SK-N-SH treated with all-trans-retinoic acid at 6 μM for 48 hours (cell line): ENCODE data around the gene CDH9.

ENCODE experiments used
- ATAC-seq: fragments of 200-7000 bp; cut with Tn5 transposase; 3 replicates; pipeline ENCODE4 v1.9.1; 2020; ENCODE audit warnings: mild to moderate bottlenecking, moderate library complexity
- ARNTL ChIP-seq: fragments of 450-650 bp; formaldehyde crosslinking; IDR thresholded peaks from 2 replicates; pipeline ENCODE4 v1.5.0; 2020; ENCODE audit warnings: low read depth, mild to moderate bottlenecking, moderate library complexity, borderline replicate concordance
- CREB5 ChIP-seq: fragments of 250-450 bp; sonication (Bioruptor Pico); IDR thresholded peaks from 2 replicates; pipeline ENCODE4 v1.5.1; 2020; ENCODE audit warnings: low read depth, mild to moderate bottlenecking, moderate library complexity
- CSRNP3 ChIP-seq: fragments of 250-450 bp; sonication (Bioruptor Pico); IDR thresholded peaks from 2 replicates; pipeline ENCODE4 v1.5.1; 2021; ENCODE audit warnings: mild to moderate bottlenecking, moderate library complexity
- ESRRG ChIP-seq: fragments of 250-450 bp; sonication (Bioruptor Pico); IDR thresholded peaks from 2 replicates; pipeline ENCODE4 v1.6.1; 2021; ENCODE audit warnings: mild to moderate bottlenecking
- GLIS3 ChIP-seq: fragments of 250-450 bp; sonication (Bioruptor Pico); IDR thresholded peaks from 2 replicates; pipeline ENCODE4 v1.5.0; 2020; ENCODE audit warnings: mild to moderate bottlenecking, moderate library complexity
- ISL1 ChIP-seq: fragments of 250-450 bp; sonication (Bioruptor Pico); IDR thresholded peaks from 2 replicates; pipeline ENCODE4 v2.1.2; 2022; ENCODE audit warnings: mild to moderate bottlenecking, moderate library complexity
- OSR1 ChIP-seq: fragments of 250-450 bp; sonication (Bioruptor Pico); IDR thresholded peaks from 2 replicates; pipeline ENCODE4 v1.8.0; 2022; ENCODE audit warnings: moderate library complexity, mild to moderate bottlenecking, inconsistent platforms
- PATZ1 ChIP-seq: fragments of 250-450 bp; sonication (Bioruptor Pico); IDR thresholded peaks from 2 replicates; pipeline ENCODE4 v1.8.0; 2020; ENCODE audit warnings: mild to moderate bottlenecking, moderate library complexity, borderline replicate concordance
- POU6F1 ChIP-seq: fragments of 250-450 bp; sonication (Bioruptor Pico); IDR thresholded peaks from 2 replicates; pipeline ENCODE4 v1.8.0; 2021; ENCODE audit warnings: low read depth, mild to moderate bottlenecking, moderate library complexity, borderline replicate concordance
- RARB ChIP-seq: fragments of 250-450 bp; sonication (Bioruptor Pico); IDR thresholded peaks from 2 replicates; pipeline ENCODE4 v1.8.0; 2021; ENCODE audit warnings: mild to moderate bottlenecking, moderate library complexity
- SNAI2 ChIP-seq: fragments of 250-450 bp; sonication (Bioruptor Pico); IDR thresholded peaks from 2 replicates; pipeline ENCODE4 v1.5.0; 2020; ENCODE audit warnings: mild to moderate bottlenecking, moderate library complexity
- TOX ChIP-seq: fragments of 250-450 bp; sonication (Bioruptor Pico); IDR thresholded peaks from 2 replicates; pipeline ENCODE4 v1.8.0; 2021; ENCODE audit warnings: mild to moderate bottlenecking, moderate library complexity, borderline replicate concordance
- TSHZ2 ChIP-seq: fragments of 250-450 bp; sonication (Bioruptor Pico); IDR thresholded peaks from 2 replicates; pipeline ENCODE4 v1.5.0; 2020; ENCODE audit warnings: mild to moderate bottlenecking, moderate library complexity
- ZFP3 ChIP-seq: fragments of 250-450 bp; sonication (Bioruptor Pico); IDR thresholded peaks from 2 replicates; pipeline ENCODE4 v1.5.0; 2020; ENCODE audit warnings: mild to moderate bottlenecking, moderate library complexity
- ZFP30 ChIP-seq: fragments of 450-650 bp; formaldehyde crosslinking; IDR thresholded peaks from 2 replicates; pipeline ENCODE4 v1.5.0; 2022; ENCODE audit warnings: mild to moderate bottlenecking, moderate library complexity
- ZNF565 ChIP-seq: fragments of 450-650 bp; formaldehyde crosslinking; conservative IDR thresholded peaks from 2 replicates; pipeline ENCODE4 v1.5.0; 2020; ENCODE audit warnings: low read depth, mild to moderate bottlenecking, moderate library complexity

The CDH9 gene

GRCh38 chr5:26881901-26882300 lies 156.5 kb downstream of the CDH9 start:
- no peak for TF ChIP-seq ESRRG
- TF ChIP-seq PATZ1 (CRISPR knock-in tag): no peak
- TF ChIP-seq TOX (CRISPR knock-in tag): no peak
- TF ChIP-seq CSRNP3: no peak
- no peak for TF ChIP-seq ZFP3 (CRISPR knock-in tag)
- no peak for TF ChIP-seq GLIS3 (CRISPR knock-in tag)
- no peak for TF ChIP-seq ISL1 (CRISPR knock-in tag)
- ATAC-seq: no peak

- ATAC-seq: no peak
These were observed 161.2 kb downstream of the CDH9 start for GRCh38 chr5:26877154-26877553.

GRCh38 chr5:26872337-26872736 lies 166.0 kb downstream of the CDH9 start:
- ATAC-seq: no peak
- TF ChIP-seq ZNF565 (CRISPR knock-in tag) (no peak), RARB (CRISPR knock-in tag) (no peak), TSHZ2 (CRISPR knock-in tag) (no peak)
- TF ChIP-seq, all 23 proteins: peak for 0

More at GRCh38 chr5:26877154-26877553, 161.2 kb downstream of the CDH9 start:
- TF ChIP-seq ARNTL: no peak
- no peak for TF ChIP-seq SNAI2 (CRISPR knock-in tag)
- no peak for TF ChIP-seq ESRRG
- TF ChIP-seq RARB (CRISPR knock-in tag): no peak
- no peak for TF ChIP-seq ZFP30 (CRISPR knock-in tag)
- no peak for TF ChIP-seq OSR1 (CRISPR knock-in tag)
- TF ChIP-seq POU6F1 (CRISPR knock-in tag): no peak
- no peak for TF ChIP-seq ZNF565 (CRISPR knock-in tag)
- TF ChIP-seq CREB5: no peak
- TF ChIP-seq GLIS3 (CRISPR knock-in tag): no peak
- TF ChIP-seq, all 23 proteins: peak for 0

GRCh38 chr5:26869781-26870180 lies 168.6 kb downstream of the CDH9 start:
- TF ChIP-seq PATZ1 (CRISPR knock-in tag) (no peak), OSR1 (CRISPR knock-in tag) (no peak)
- ATAC-seq: no peak
